Left ventricle myocardium inferior (tissue), 1 donor: Measurements from ENCODE around the gene RMI2. TPM values are rescaled to one million over a fixed set of nuclear protein-coding genes. Genes with fewer than 3 reads are reported as not detected.

Experiments used
- DNase-seq: peaks from one replicate; pipeline ENCODE4 v3.0.0-alpha.2; 2020
- H3K27ac ChIP-seq: fragments of 200-600 bp; replicated peaks from 2 replicates; pipeline ENCODE4 v1.8.0; 2021
- H3K27me3 ChIP-seq: fragments of 200-600 bp; 2 replicates; pipeline ENCODE4 v1.8.0; 2021; ENCODE audit warnings: low read depth
- H3K36me3 ChIP-seq: fragments of 200-600 bp; 2 replicates; pipeline ENCODE4 v1.8.0; 2021
- H3K4me1 ChIP-seq: fragments of 200-600 bp; 2 replicates; pipeline ENCODE4 v1.8.0; 2021
- H3K4me3 ChIP-seq: fragments of 200-600 bp; 2 replicates; pipeline ENCODE4 v1.8.0; 2021; ENCODE audit warnings: mild to moderate bottlenecking, moderate library complexity
- H3K9me3 ChIP-seq: fragments of 200-600 bp; replicated peaks from 2 replicates; pipeline ENCODE4 v1.8.0; 2021
- intact Hi-C: fragments of 100-400 bp; cut with micrococcal nuclease; formaldehyde crosslinking; loops from one replicate; pipeline ENCODE4 v1.11.0; 2022
- total RNA-seq: library from RNA; stranded (reverse); fragmentation: NEBNext Ultra II Directional; extraction: Animal tissue kit (Norgen Biotek cat#: 25700); gene quantifications from one replicate; pipeline ENCODE4 v1.2.1, GENCODE V29; 2021
- TF ChIP-seq, protein P1 (sequence below): fragments of 200-600 bp; IDR thresholded peaks from 2 replicates; pipeline ENCODE4 v1.8.0; 2021; ENCODE audit warnings: antibody characterized with exemption, mild to moderate bottlenecking, borderline replicate concordance
- donor health status: DM: no; HTN: yes; CAD: no; lungs with severe emphysema.

RMI2 gene
- total RNA-seq, 1 donor from 2014 or later = 0.60 TPM

DNA sequence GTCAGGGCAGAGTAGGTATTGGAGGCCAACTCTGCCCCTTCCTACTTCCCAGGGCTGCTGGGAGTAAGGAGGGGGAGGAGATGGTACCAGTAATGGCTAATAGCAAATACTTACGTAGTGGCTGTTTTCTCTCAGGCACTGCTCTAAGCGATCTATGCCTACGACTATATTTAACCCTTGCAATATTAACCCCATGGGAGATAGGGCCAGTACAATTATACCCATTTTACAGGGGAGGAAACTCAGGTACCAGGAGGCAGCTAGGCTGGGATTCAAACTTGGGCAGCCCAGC, 50.6 kb downstream of the RMI2 start:
- DNase-seq = no peak
- TF ChIP-seq, protein P1, sequence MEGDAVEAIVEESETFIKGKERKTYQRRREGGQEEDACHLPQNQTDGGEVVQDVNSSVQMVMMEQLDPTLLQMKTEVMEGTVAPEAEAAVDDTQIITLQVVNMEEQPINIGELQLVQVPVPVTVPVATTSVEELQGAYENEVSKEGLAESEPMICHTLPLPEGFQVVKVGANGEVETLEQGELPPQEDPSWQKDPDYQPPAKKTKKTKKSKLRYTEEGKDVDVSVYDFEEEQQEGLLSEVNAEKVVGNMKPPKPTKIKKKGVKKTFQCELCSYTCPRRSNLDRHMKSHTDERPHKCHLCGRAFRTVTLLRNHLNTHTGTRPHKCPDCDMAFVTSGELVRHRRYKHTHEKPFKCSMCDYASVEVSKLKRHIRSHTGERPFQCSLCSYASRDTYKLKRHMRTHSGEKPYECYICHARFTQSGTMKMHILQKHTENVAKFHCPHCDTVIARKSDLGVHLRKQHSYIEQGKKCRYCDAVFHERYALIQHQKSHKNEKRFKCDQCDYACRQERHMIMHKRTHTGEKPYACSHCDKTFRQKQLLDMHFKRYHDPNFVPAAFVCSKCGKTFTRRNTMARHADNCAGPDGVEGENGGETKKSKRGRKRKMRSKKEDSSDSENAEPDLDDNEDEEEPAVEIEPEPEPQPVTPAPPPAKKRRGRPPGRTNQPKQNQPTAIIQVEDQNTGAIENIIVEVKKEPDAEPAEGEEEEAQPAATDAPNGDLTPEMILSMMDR = no peak
- H3K4me1 ChIP-seq = peaks cover 5% of the 10 kb centered on the region
- no peak overlapping the region for H3K27ac ChIP-seq
- H3K36me3 ChIP-seq = no peaks in the 10 kb centered on the region
- H3K4me3 ChIP-seq = no peak overlapping the region
- H3K9me3 ChIP-seq = no peaks in the 10 kb centered on the region
- H3K27me3 ChIP-seq = peaks cover 9% of the 10 kb centered on the region
- intact Hi-C loops = loop anchor here (5.0 kb wide), 1 partner anchor 321 kb away; no protein-coding TSS in a partner anchor

DNA sequence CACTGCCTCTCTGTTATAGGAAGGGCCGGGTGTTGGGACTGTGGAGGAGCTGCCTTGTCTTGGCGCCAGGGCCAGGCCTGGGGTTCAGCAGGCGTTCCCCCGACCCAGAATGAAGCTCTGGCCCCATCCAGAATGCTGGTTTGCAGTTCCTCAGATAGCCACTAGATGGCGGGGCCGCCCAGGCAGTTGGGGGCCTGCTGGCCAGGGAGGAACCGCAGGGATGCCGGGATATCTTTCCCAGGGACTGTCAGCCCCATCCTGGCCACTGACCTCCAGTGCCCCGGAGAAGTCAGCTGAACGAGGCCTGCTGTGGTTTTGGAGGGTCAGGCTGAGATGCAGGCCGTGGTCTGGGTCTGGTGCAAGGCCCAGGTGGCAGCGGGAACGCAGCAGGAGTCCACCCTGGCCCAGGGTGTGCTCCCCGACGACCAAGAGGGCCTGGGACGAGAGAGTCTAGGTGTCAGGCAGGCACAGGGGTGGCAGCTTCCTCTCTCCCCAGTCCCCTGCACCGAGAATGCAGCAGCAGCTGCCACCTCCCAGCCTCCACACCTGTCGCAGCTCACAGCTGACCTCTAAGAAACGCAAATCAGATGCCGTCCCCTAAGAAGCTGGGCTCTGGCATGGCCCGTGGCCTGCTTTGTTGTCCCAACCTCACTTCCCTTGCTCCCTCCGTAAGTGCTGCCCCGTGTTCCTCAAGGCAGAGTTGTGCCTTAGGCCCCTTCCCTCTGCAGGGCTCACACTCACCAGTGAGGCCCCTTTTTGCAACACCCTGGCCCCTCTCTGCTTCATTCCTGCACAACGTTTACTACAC, 51.2 kb downstream of the RMI2 start:
- TF ChIP-seq, protein P1 = no peak

DNA sequence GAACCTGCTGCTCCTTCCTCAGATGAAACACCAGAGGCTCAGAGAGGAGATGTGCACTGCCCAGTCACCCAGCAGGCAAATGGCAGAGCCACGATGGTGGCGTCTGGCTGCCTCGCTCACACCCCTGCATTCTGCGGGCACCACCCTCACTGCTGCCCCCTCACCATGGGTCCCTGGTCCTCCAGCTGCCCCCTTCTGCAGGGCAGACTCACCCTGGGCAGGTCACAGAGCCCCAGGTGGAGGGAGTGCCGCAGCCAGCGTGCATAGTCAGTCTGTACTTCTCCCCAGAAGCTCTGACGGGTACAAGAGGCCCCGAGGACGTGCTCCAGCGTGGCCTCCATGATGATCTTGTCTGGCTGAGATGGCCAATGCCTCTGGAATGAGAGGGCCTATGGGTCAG, 52.9 kb downstream of the RMI2 start:
- H3K4me3 ChIP-seq = no peak overlapping the region

More for the DNA sequence above, 51.2 kb downstream of the RMI2 start:
- Histone ChIP-seq H3K27me3 (peaks cover 9% of the 10 kb centered on the region), H3K27ac (peak overlapping the region; percentile 69), H3K4me1 (peaks cover 5% of the 10 kb centered on the region), H3K4me3 (no peak overlapping the region), H3K36me3 (no peaks in the 10 kb centered on the region), H3K9me3 (no peaks in the 10 kb centered on the region)
- peak; percentile 67 for DNase-seq
- intact Hi-C loops = loop anchor here (5.0 kb wide), 1 partner anchor 321 kb away; no protein-coding TSS in a partner anchor

DNA sequence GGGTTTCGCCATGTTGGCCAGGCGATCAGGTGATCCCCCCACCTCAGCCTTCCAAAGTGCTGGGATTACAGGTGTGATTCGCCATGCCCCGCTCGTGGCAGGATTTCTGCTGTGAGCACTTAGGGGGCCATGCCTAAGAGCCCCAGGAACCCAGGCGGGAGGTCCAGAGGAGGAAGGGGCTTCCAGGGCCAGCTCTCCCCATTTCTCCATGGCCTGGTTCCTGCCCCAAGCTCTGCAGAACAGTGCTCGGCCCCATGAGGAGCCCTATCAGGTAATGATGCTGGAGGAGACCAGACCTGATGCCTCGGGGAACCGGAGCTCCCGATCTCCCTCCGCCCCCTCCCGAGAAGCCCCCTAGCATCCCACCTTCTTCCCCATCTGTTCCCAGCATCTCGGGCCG, 53.6 kb downstream of the RMI2 start:
- no peak overlapping the region for H3K27ac ChIP-seq
- no peak for DNase-seq
- intact Hi-C loops = loop anchor here (5.0 kb wide), 1 partner anchor 318 kb away; no protein-coding TSS in a partner anchor
- H3K36me3 ChIP-seq = no peaks in the 10 kb centered on the region
- H3K27me3 ChIP-seq = peaks cover 9% of the 10 kb centered on the region
- TF ChIP-seq, protein P1 = no peak
- H3K4me1 ChIP-seq = peaks cover 18% of the 10 kb centered on the region
- H3K9me3 ChIP-seq = no peaks in the 10 kb centered on the region
- H3K4me3 ChIP-seq = no peak overlapping the region

More for the DNA sequence above, 52.9 kb downstream of the RMI2 start:
- peaks cover 9% of the 10 kb centered on the region for H3K27me3 ChIP-seq
- H3K9me3 ChIP-seq = no peaks in the 10 kb centered on the region
- intact Hi-C loops = loop anchor here (5.0 kb wide), 1 partner anchor 319 kb away; no protein-coding TSS in a partner anchor
- peaks cover 18% of the 10 kb centered on the region for H3K4me1 ChIP-seq
- TF ChIP-seq, protein P1 = no peak
- no peak for DNase-seq
- no peak overlapping the region for H3K27ac ChIP-seq
- no peaks in the 10 kb centered on the region for H3K36me3 ChIP-seq

DNA sequence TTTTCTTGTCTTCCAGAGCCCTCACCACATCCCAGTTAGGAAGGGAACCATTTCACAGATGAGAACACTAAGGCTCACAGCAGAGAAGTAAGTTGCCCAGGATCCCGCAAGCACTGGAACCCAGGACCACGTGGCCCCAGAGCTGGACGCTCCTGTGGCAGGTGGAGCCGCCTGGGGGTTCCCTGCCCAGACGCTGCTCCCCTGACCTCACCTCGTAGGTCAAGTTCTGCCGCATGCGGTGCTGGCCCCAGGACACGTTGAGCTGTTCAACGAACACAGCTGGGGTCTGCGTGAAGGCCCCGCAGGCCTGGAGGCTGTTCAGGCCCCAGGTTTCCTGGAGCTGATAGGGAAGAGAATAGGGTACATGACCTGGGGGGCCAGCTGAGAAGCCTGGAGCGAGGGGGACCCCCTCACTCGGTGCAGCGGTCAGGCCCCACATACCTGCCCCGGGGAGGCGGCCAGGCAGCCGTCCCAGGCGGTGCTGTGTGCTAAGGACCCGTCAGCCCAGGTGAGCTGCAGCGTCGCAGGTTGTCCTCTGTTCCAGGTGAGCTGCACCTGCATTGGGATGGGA, 54.1 kb downstream of the RMI2 start:
- intact Hi-C loops = loop anchor here (5.0 kb wide), 1 partner anchor 318 kb away; no protein-coding TSS in a partner anchor
- no peaks in the 10 kb centered on the region for H3K36me3 ChIP-seq
- no peak for DNase-seq
- no peaks in the 10 kb centered on the region for H3K9me3 ChIP-seq
- H3K4me3 ChIP-seq = no peak overlapping the region
- H3K27ac ChIP-seq = no peak overlapping the region
- H3K4me1 ChIP-seq = peaks cover 18% of the 10 kb centered on the region
- TF ChIP-seq, protein P1 = no peak
- H3K27me3 ChIP-seq = peaks cover 9% of the 10 kb centered on the region
